ENCODE measurements around the gene NSF.

- TF ChIP-seq CTCF (conservative IDR thresholded peaks at IDR 0.05; ENCODE audit: low read depth, low read length) (no peak), EZH2 (IDR thresholded peaks at IDR 0.05; ENCODE audit: borderline replicate concordance, low read depth, low read length, poor library complexity, severe bottlenecking) (no peak)
These were observed 137.3 kb downstream of the NSF start for GRCh38 chr17:46727572-46728348.

Measured in A673 (cell line).